ENCODE measurements around the gene ADAMTSL4.

The ADAMTSL4 gene

DNA sequence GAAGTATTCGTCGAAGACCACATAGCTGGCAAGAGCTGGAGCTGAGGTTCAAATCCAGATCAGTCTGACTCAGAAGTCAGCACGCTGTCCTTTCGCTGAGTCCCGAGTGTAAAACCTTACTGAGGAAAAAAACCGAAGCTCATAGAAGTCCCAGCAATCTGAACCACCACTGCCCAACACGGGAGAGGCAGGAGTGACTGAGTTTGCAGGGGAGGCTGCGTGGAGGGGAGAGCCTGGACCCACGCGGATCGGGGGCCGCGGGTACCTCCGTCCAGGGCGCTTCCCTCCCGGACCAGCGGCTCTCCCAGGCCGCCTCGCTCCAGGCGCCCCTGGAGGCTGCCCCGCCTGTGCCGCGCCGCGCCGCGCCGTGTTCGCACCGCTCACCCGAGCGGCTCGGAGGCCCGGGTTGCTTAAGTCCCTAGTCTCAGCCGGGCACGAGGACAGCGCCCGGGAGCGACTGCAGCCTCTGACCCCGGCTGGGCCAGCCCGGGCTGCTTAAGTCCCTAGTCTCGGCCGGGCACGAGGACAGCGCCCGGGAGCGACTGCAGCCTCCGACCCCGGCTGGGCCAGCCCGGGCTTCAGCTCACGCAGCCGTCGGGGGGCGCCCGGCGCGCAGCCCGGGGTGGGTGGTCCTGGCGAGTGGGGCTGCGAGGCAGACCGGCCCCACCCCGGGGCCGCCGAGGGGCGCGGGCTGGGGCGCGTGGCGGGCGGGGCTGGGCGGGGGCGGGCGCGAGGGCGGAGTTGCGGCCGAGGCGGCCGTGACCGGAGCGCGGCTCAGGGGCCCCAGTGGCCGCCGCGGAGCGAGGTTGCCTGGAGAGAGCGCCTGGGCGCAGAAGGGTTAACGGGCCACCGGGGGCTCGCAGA, at the start of gene ADAMTSL4:
Gene ADAMTSL4 (plus strand): TSS at position 777 of the 864 bp plus-strand sequence. CDS start 2,881 bp downstream, outside the sequence.
- in situ Hi-C loops (cut with HindIII; ENCODE audit: low sequenced_read_pairs), result no loop called here

GRCh38 chr1:150505431-150505830, 43.8 kb upstream of the ADAMTSL4 start:
- in situ Hi-C loops (cut with HindIII; ENCODE audit: low sequenced_read_pairs), result no loop called here

GRCh38 chr1:150507912-150508864, 41.0 kb upstream of the ADAMTSL4 start, which contains the start of gene ECM1:
TSS of gene ECM1 (plus strand) at chr1:150508109. CDS start at chr1:150508210, 101 bp downstream.
- in situ Hi-C loops (cut with HindIII; ENCODE audit: low sequenced_read_pairs), result no loop called here

GRCh38 chr1:150508982-150509381, 40.2 kb upstream of the ADAMTSL4 start:
- in situ Hi-C loops (cut with HindIII; ENCODE audit: low sequenced_read_pairs), result no loop called here

- in situ Hi-C loops (cut with HindIII; ENCODE audit: low sequenced_read_pairs), result no loop called here
Measured at GRCh38 chr1:150511551-150511950, 37.7 kb upstream of the ADAMTSL4 start.

DNA sequence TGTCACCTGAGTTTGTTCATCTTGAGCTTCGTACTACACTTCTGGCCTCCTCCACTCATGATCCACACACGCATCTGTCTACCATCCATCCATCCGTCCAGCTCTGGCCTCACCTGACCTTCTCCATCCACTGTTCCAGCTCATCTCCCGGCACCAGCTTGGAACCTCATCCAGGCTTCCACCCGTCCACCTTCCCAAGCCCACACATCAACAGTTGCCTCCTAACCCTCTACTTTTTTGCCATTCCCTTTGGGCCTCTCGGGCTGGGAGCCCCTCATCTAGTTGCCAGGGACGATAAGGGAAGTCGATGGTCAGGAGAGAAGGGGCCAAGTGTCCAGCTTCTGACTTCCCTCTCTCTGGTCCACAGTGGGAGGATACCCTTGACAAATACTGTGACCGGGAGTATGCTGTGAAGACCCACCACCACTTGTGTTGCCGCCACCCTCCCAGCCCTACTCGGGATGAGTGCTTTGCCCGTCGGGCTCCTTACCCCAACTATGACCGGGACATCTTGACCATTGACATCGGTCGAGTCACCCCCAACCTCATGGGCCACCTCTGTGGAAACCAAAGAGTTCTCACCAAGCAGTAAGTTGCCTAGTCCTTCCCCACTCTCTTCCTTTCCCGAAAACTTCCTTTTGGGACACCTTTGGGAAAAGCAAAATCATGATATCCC, 37.1 kb upstream of the ADAMTSL4 start:
- in situ Hi-C loops (cut with HindIII; ENCODE audit: low sequenced_read_pairs), result no loop called here

GRCh38 chr1:150512846-150513245, 36.4 kb upstream of the ADAMTSL4 start:
- in situ Hi-C loops (cut with HindIII; ENCODE audit: low sequenced_read_pairs), result no loop called here

GRCh38 chr1:150513351-150513791, 35.8 kb upstream of the ADAMTSL4 start:
- in situ Hi-C loops (cut with HindIII; ENCODE audit: low sequenced_read_pairs), result no loop called here

DNA sequence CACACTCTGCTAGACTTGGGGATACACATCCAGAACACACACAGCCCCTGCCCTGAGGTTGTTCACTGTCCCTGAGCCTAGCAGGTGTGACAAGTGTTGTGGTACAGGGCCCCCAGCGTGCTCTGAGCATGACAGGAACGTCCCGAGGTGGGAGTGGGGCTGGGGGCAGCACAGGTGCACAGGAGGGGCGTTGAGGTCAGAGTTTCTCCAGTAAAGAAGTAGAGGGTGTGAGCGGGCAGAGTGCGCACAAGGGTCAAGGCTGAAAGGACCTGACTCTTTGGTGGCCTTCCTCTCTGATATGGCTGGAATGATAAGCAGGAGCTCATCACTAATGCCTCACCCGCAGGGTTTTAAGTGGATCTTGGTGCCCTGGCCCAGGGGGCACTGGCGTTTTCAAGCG, 34.9 kb upstream of the ADAMTSL4 start:
- in situ Hi-C loops (cut with HindIII; ENCODE audit: low sequenced_read_pairs), result no loop called here

DNA sequence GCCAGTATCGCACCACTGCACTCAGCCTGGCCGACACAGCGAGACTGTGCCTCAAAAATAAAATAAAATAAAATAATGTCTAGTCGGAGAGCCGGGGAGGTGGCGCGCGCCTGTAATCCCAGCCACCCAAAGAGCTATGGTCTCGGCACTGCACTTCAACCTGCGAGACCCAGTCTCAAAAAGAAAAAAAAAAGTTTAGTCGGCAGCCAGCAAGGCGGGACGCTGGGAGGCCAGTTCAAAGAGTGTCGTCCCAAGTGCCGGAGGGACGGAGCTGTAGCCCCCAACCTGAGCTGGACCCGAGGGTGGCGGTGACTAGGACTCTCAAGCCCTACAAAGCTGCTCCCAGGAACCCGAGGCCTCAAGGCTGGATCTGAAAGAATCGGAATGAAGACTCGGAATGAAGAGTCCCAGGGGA, 34.3 kb upstream of the ADAMTSL4 start:
- in situ Hi-C loops (cut with HindIII; ENCODE audit: low sequenced_read_pairs), result no loop called here

DNA sequence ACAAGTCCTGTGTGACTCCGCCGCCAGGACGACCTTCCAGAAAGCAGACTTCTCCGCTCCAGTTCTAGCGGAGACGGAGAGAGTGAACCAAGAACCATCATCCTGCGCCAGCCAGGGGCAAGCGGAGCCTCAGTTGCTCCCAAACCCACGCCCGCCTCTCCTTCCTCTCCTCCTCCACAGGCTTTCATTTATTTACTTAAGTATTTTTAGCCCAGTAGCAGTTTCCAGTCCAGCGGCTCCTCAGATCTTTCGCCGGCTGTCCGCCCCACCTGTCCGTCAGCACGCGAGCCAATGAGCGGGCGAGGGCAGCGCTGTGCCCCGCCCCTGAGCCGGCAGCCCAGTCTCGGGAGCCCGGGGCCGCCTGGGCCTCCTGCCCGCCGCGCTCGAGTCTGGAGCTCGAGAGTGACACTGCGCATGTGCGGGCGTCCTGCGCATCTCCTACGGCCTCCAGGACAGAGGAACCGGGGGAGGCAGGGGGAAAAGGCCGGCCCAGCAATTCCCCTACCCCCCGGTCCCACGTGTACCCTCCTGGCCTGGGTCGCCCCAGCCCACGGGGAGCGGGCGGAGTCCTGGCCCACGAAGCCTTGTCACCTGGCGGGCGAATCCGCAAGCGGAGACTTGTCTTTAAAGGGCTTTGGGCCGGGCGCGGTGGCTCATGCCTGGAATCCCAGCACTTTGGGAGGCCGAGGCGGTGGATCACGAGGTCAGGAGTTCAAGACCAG, 33.7 kb upstream of the ADAMTSL4 start, which contains the start of gene FALEC:
Gene FALEC (plus strand): TSS at position 425 of the 722 bp plus-strand sequence.
- in situ Hi-C loops (cut with HindIII; ENCODE audit: low sequenced_read_pairs), result no loop called here

- in situ Hi-C loops (cut with HindIII; ENCODE audit: low sequenced_read_pairs), result no loop called here
Measured at GRCh38 chr1:150516050-150516591, 33.1 kb upstream of the ADAMTSL4 start.

DNA sequence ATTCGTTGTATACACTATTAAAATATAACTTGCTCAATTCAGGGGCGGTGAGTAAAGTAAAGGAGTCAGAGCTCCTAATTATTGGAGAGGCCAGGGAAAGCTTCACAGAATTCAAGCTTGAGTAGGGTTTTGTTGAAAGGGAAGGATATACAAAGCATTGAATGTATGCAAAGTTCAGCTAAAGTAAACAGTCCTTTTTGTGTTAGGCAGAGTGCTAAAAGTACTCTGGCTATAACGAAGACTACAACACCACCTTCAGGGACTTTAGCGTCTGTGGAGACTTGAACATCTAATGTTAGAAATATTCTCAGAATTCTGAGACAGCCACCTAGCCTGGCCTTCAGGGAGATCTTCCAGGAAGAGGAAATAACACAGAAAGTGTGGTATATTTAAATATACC, 32.6 kb upstream of the ADAMTSL4 start:
- in situ Hi-C loops (cut with HindIII; ENCODE audit: low sequenced_read_pairs), result no loop called here

GRCh38 chr1:150521196-150521968, 27.8 kb upstream of the ADAMTSL4 start:
- in situ Hi-C loops (cut with HindIII; ENCODE audit: low sequenced_read_pairs), result no loop called here

DNA sequence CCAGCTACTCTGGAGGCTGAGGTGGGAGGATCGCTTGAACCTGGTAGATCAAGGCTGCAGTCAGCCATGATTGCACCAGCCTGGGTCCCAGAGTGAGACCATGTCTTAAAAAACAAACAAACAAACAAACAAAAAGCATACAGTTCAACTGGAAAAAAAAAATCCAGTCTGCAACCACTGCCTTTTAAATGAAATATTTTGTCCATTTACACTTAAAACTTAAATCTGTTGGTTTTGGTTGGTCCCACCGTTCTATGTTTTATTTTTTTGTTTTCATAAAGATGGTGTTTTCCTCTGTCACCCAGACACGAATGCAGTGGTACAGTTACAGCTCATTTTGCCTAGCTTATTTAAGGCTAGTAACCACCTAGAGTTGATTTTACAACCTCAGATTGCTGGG, 23.9 kb upstream of the ADAMTSL4 start:
- in situ Hi-C loops (cut with HindIII; ENCODE audit: low sequenced_read_pairs), result no loop called here

DNA sequence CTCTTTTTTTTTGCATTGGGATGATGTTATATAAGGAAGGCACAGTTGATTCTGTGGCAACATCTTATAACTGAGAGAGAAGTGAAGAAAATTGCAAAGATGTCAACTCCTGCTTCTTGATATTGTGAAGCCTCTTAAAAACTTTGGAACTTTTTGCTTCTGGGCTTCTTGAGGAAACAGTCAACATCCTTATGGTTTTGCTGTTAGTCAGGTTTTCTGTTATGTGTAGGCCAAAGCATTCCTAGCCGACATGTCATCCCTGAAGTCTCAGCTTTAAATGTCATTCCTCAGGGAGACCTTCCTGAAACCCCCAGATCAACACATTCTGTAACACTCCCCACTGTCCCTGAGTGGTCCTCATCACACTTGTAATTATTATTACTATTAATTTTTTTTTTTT, 21.0 kb upstream of the ADAMTSL4 start:
- in situ Hi-C loops (cut with HindIII; ENCODE audit: low sequenced_read_pairs), result no loop called here

GRCh38 chr1:150529017-150529416, 20.2 kb upstream of the ADAMTSL4 start:
- in situ Hi-C loops (cut with HindIII; ENCODE audit: low sequenced_read_pairs), result no loop called here

DNA sequence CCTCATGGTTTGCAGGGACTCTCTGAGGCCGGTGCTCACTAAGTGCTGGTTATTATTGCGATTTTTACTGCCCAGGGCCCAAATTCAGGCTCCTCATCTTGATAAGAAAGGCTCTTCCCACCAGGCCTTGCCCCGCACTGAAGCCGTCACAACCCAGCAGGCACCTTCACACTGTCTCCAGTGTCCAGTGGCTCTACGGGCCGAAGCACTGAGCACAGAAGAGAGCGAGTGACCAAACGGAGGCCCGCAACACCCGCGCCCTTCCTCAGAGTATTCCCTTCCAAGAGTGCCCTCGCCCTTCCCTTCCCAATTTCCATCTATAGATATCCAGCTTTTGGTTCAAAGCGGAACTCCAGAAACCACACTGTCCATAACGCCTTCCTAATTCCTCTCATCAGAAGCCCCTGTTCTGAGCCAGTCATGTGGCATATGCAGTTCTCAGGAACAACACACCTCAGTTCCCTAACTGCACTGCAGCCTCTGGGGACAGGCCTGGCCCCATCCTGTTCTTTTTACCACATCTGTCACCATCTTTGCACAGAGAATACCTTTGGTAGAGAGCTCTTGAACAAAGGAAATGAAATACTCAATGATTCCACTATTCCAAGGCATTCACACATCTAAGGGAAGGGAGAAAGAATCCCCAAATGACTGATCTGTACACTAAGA, 18.6 kb upstream of the ADAMTSL4 start:
- in situ Hi-C loops (cut with HindIII; ENCODE audit: low sequenced_read_pairs), result no loop called here

All from DLD1 (cell line).